H9 (cell line): Measurements from ENCODE around the gene C12orf75. TPM values are rescaled to one million over a fixed set of nuclear protein-coding genes. Genes with fewer than 3 reads are reported as not detected.
"Not testable (repeated sequence)": the region's sequence is repeated elsewhere in the genome, so short reads cannot be mapped to it uniquely, and the experiment has no call there.

Experiments
- DNase-seq: peaks from one replicate; pipeline ENCODE4 v3.0.0-alpha.2; 2017
- H2AFZ ChIP-seq: one replicate; pipeline ENCODE4 v1.6.1; 2013; ENCODE audit warnings: mild to moderate bottlenecking, low read length, control low read depth, moderate library complexity
- H2AK5ac ChIP-seq: 2 replicates; pipeline ENCODE4 v1.6.1; 2013; ENCODE audit warnings: low read length, control low read depth, mixed read lengths; ENCODE audit not compliant: insufficient read length
- H2BK120ac ChIP-seq: one replicate; pipeline ENCODE4 v1.6.1; 2013; ENCODE audit warnings: low read depth, mild to moderate bottlenecking, low read length, control low read depth, inconsistent platforms; ENCODE audit not compliant: poor library complexity, severe bottlenecking
- H2BK12ac ChIP-seq: 2 replicates; pipeline ENCODE4 v1.6.1; 2013; ENCODE audit warnings: low read length, control low read depth, mixed read lengths, low read depth; ENCODE audit not compliant: insufficient read length
- H2BK15ac ChIP-seq: 2 replicates; pipeline ENCODE4 v1.6.1; 2013; ENCODE audit warnings: low read depth, low read length, control low read depth
- H2BK20ac ChIP-seq: one replicate; pipeline ENCODE4 v1.6.1; 2013; ENCODE audit warnings: low read depth, mild to moderate bottlenecking, low read length, control low read depth, inconsistent platforms; ENCODE audit not compliant: poor library complexity, severe bottlenecking
- H2BK5ac ChIP-seq: 2 replicates; pipeline ENCODE4 v1.6.1; 2013; ENCODE audit warnings: low read length, control low read depth, mixed read lengths; ENCODE audit not compliant: insufficient read length
- H3K14ac ChIP-seq: 2 replicates; pipeline ENCODE4 v1.6.1; 2013; ENCODE audit warnings: low read length, control low read depth; ENCODE audit not compliant: insufficient read depth
- H3K18ac ChIP-seq: 2 replicates; pipeline ENCODE4 v1.6.1; 2013; ENCODE audit warnings: low read depth, mild to moderate bottlenecking, mixed read lengths, low read length, control low read depth; ENCODE audit not compliant: insufficient read length
- H3K23ac ChIP-seq: 2 replicates; pipeline ENCODE4 v1.6.1; 2013; ENCODE audit warnings: low read length, control low read depth, mixed read lengths, low read depth; ENCODE audit not compliant: insufficient read length
- H3K23me2 ChIP-seq: 2 replicates; pipeline ENCODE4 v1.6.1; 2013; ENCODE audit warnings: low read depth, mild to moderate bottlenecking, mixed read lengths, low read length, control low read depth; ENCODE audit not compliant: insufficient read length, poor library complexity, severe bottlenecking
- H3K27ac ChIP-seq: 2 replicates; pipeline ENCODE4 v1.5.1; 2013; ENCODE audit warnings: low read length, control low read depth, mixed read lengths, low read depth; ENCODE audit not compliant: insufficient read length
- H3K27me3 ChIP-seq: 2 replicates; pipeline ENCODE4 v1.6.1; 2013; ENCODE audit warnings: low read length, control low read depth, inconsistent platforms; ENCODE audit not compliant: insufficient read depth
- H3K4ac ChIP-seq: 2 replicates; pipeline ENCODE4 v1.6.1; 2013; ENCODE audit warnings: low read depth, mild to moderate bottlenecking, control low read depth, inconsistent platforms, low read length, moderate library complexity
- H3K4me1 ChIP-seq: 2 replicates; pipeline ENCODE4 v1.6.1; 2013; ENCODE audit warnings: low read length, control low read depth, inconsistent platforms; ENCODE audit not compliant: insufficient read depth
- H3K4me2 ChIP-seq: 2 replicates; pipeline ENCODE4 v1.6.1; 2013; ENCODE audit warnings: low read length, control low read depth, mixed read lengths; ENCODE audit not compliant: insufficient read length, insufficient read depth
- H3K56ac ChIP-seq: 2 replicates; pipeline ENCODE4 v1.6.1; 2013; ENCODE audit warnings: low read depth, mild to moderate bottlenecking, mixed read lengths, low read length, control low read depth; ENCODE audit not compliant: insufficient read length
- H3K79me1 ChIP-seq: 2 replicates; pipeline ENCODE4 v1.6.1; 2013; ENCODE audit warnings: low read depth, mild to moderate bottlenecking, moderate library complexity, low read length, control low read depth, inconsistent platforms; ENCODE audit not compliant: insufficient read depth, poor library complexity, severe bottlenecking
- H3K79me2 ChIP-seq: 2 replicates; pipeline ENCODE4 v1.6.1; 2013; ENCODE audit warnings: low read length, control low read depth, inconsistent platforms; ENCODE audit not compliant: insufficient read depth
- H3K9ac ChIP-seq: 2 replicates; pipeline ENCODE4 v1.6.1; 2013; ENCODE audit warnings: low read length, control low read depth, mixed read lengths; ENCODE audit not compliant: insufficient read length; ENCODE audit errors: extremely low read depth
- H3K9me3 ChIP-seq: one replicate; pipeline ENCODE4 v1.6.1; 2013; ENCODE audit warnings: low read depth, low read length, inconsistent platforms; ENCODE audit not compliant: control insufficient read depth
- H3T11ph ChIP-seq: one replicate; pipeline ENCODE4 v1.6.1; 2013; ENCODE audit warnings: mild to moderate bottlenecking, low read length, control low read depth, inconsistent platforms
- H4K20me1 ChIP-seq: one replicate; pipeline ENCODE4 v1.6.1; 2013; ENCODE audit not compliant: control insufficient read depth, insufficient read length, insufficient read depth
- H4K5ac ChIP-seq: 2 replicates; pipeline ENCODE4 v1.6.1; 2013; ENCODE audit warnings: low read depth, mild to moderate bottlenecking, mixed read lengths, low read length, control low read depth; ENCODE audit not compliant: insufficient read length
- H4K8ac ChIP-seq: replicated peaks from 2 replicates; pipeline ENCODE4 v1.6.1; 2013; ENCODE audit warnings: low read length, control low read depth, mixed read lengths, low read depth; ENCODE audit not compliant: insufficient read length
- H4K91ac ChIP-seq: 2 replicates; pipeline ENCODE4 v1.6.1; 2013; ENCODE audit warnings: low read depth, mild to moderate bottlenecking, moderate library complexity, mixed read lengths, low read length, control low read depth; ENCODE audit not compliant: insufficient read length
- H3K27ac Mint-ChIP-seq, 3 experiments: 2 replicates in 2 of 3; 3 replicates in 1 of 3; pipeline ENCODE4 v1.8.0; 2020 to 2021; ENCODE audit warnings: mixed read lengths in 3 of 3, mild to moderate bottlenecking in 1 of 3, moderate library complexity in 1 of 3
- H3K27me3 Mint-ChIP-seq: 2 replicates; pipeline ENCODE4 v1.8.0; 2021; ENCODE audit warnings: low read depth, mild to moderate bottlenecking, moderate library complexity, mixed read lengths
- H3K36me3 Mint-ChIP-seq, 3 experiments: 2 replicates in 2 of 3; 3 replicates in 1 of 3; pipeline ENCODE4 v1.8.0; 2020 to 2021; ENCODE audit warnings: low read depth in 3 of 3, mixed read lengths in 3 of 3; ENCODE audit not compliant: insufficient read depth in 1 of 3
- H3K4me1 Mint-ChIP-seq, 2 experiments: 2 replicates each; pipeline ENCODE4 v1.8.0; 2020; ENCODE audit warnings: mixed read lengths in 2 of 2
- H3K4me3 Mint-ChIP-seq, 2 experiments: 2 replicates in 1 of 2; 3 replicates in 1 of 2; pipeline ENCODE4 v1.8.0; 2020 to 2021; ENCODE audit warnings: mild to moderate bottlenecking in 2 of 2, mixed read lengths in 2 of 2, moderate library complexity in 1 of 2
- H3K9me3 Mint-ChIP-seq, 2 experiments: 2 replicates in 1 of 2; 3 replicates in 1 of 2; pipeline ENCODE4 v1.8.0; 2020; ENCODE audit warnings: mild to moderate bottlenecking in 2 of 2, mixed read lengths in 2 of 2, moderate library complexity in 1 of 2
- WGBS: extraction: QIAGEN DNeasy Blood & Tissue Kit; methylation state at CpG from one replicate; pipeline ENCODE4 v1.1.7; 2013; ENCODE audit warnings: missing lambda C conversion rate, low lambda C conversion rate, mixed read lengths; ENCODE audit not compliant: insufficient read length; ENCODE audit errors: extremely low coverage; 5-methylcytosine and 5-hydroxymethylcytosine counted together
- total RNA-seq: library from RNA; stranded (reverse); gene quantifications from 2 replicates; pipeline ENCODE4 v1.2.1, GENCODE V29; 2021
- TF ChIP-seq, protein P1 (sequence below): fragments of 200-600 bp; sonication (generic); conservative IDR thresholded peaks from 3 replicates; pipeline ENCODE4 v1.8.0; 2021; ENCODE audit warnings: antibody characterized with exemption, mild to moderate bottlenecking

The C12orf75 gene
- total RNA-seq, 1 experiment from 2014 or later, result 37.9 TPM

DNA sequence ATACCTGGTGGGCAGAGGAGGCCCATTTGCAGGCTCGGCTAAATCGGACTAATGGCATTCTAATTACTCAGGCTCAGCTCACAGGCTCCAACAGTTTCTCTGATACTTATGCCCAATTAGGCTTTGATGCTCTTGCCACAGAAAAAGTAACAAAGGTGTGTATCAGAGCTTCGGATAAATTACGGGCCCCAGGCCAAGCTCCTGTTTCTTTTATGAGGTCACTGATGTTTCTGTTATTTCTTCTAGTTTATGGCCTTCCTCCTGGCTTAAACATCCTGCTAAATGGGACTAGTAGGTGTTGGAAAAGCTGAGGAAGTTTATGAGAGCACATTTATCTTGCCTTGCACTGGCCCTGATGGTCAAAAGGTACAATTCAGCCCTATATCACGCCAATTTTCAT is 28.8 kb upstream of the C12orf75 start:
- Histone ChIP-seq H3K9ac (no peak overlapping the region), H3K18ac (no peak overlapping the region), H3K79me1 (no peaks in the 10 kb centered on the region), H2AFZ (no peak overlapping the region), H3K4ac (no peak overlapping the region), H3T11ph (no peak overlapping the region), H3K27ac (no peak overlapping the region), H3K27me3 (no peaks in the 10 kb centered on the region), H4K5ac (no peak overlapping the region), H3K9me3 (peaks cover 18% of the 10 kb centered on the region), H3K23me2 (no peaks in the 10 kb centered on the region), H2BK5ac (no peak overlapping the region), H3K14ac (no peak overlapping the region), H2BK15ac (no peak overlapping the region), H3K79me2 (no peaks in the 10 kb centered on the region), H2BK12ac (no peak overlapping the region), H4K91ac (no peak overlapping the region), H3K23ac (no peak overlapping the region), H3K4me2 (no peak overlapping the region), H4K20me1 (no peaks in the 10 kb centered on the region), H4K8ac (no peak overlapping the region), H3K56ac (no peak overlapping the region), H2AK5ac (no peak overlapping the region), H2BK20ac (no peak overlapping the region), H2BK120ac (no peak overlapping the region), H3K4me1 (no peaks in the 10 kb centered on the region)
- TF ChIP-seq, protein P1, sequence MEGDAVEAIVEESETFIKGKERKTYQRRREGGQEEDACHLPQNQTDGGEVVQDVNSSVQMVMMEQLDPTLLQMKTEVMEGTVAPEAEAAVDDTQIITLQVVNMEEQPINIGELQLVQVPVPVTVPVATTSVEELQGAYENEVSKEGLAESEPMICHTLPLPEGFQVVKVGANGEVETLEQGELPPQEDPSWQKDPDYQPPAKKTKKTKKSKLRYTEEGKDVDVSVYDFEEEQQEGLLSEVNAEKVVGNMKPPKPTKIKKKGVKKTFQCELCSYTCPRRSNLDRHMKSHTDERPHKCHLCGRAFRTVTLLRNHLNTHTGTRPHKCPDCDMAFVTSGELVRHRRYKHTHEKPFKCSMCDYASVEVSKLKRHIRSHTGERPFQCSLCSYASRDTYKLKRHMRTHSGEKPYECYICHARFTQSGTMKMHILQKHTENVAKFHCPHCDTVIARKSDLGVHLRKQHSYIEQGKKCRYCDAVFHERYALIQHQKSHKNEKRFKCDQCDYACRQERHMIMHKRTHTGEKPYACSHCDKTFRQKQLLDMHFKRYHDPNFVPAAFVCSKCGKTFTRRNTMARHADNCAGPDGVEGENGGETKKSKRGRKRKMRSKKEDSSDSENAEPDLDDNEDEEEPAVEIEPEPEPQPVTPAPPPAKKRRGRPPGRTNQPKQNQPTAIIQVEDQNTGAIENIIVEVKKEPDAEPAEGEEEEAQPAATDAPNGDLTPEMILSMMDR, result no peak
- DNase-seq, result no peak
- Mint-ChIP-seq H3K9me3 (peaks cover 43 to 63% of the 10 kb centered on the region in 2 experiments), H3K4me3 (no peak overlapping the region), H3K27ac (no peak overlapping the region), H3K4me1 (peaks cover 12 to 15% of the 10 kb centered on the region in 2 experiments), H3K27me3 (no peaks in the 10 kb centered on the region; the same call in none of the 2 replicates), H3K36me3 (peaks cover 27 to 42% (median 30%) of the 10 kb centered on the region in 3 experiments)
- no CpG with 5 or more reads among the region's 5 CpGs for WGBS

DNA sequence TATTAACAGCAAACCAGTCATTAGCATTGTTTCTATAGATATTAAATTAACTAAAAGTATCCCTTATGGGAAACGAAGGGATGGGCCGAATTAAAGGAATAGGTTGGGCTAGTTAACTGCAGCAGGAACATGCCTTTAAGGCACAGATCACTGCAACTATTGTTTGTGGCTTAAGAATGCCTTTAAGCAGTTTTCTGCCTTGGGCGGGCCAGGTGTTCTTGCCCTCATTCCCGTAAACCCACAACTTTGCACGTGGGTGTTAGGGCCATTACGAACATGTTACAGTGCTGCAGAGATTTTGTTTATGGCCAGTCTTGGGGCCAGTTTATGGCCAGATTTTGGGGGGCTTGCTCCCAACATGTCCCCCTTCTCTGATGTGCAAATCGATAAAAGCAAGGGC is 27.5 kb upstream of the C12orf75 start:
- Mint-ChIP-seq H3K9me3 (peaks cover 42 to 63% of the 10 kb centered on the region in 2 experiments), H3K4me1 (peaks cover 10 to 13% of the 10 kb centered on the region in 2 experiments), H3K36me3 (peaks cover 23 to 38% (median 24%) of the 10 kb centered on the region in 3 experiments)
- not testable (repeated sequence) for H3K9ac ChIP-seq, H3K56ac ChIP-seq, H3K27me3 ChIP-seq, H4K20me1 ChIP-seq, H4K8ac ChIP-seq, H3K4me3 Mint-ChIP-seq, H3K4me2 ChIP-seq, H2BK12ac ChIP-seq, H3K23ac ChIP-seq, H3K79me1 ChIP-seq, DNase-seq, H3K27me3 Mint-ChIP-seq, H3K4ac ChIP-seq, H2BK120ac ChIP-seq, H2BK5ac ChIP-seq, H3K27ac Mint-ChIP-seq, H3K27ac ChIP-seq, H4K91ac ChIP-seq, H2AK5ac ChIP-seq, H3K18ac ChIP-seq, H2BK15ac ChIP-seq, H3K23me2 ChIP-seq, H3K79me2 ChIP-seq, H3T11ph ChIP-seq, H3K14ac ChIP-seq, H3K4me1 ChIP-seq, H4K5ac ChIP-seq, H2AFZ ChIP-seq, H2BK20ac ChIP-seq
- peaks cover 10% of the 10 kb centered on the region for H3K9me3 ChIP-seq
- no CpG with 5 or more reads among the region's 7 CpGs for WGBS
